Nephron (organoid): ENCODE data around the gene GUK1.

Experiments used
- H3K27ac Mint-ChIP-seq, 3 experiments: 2 replicates each; pipeline ENCODE4 v1.8.0; 2020; ENCODE audit warnings: mixed read lengths in 3 of 3, mild to moderate bottlenecking in 2 of 3, moderate library complexity in 1 of 3
- H3K27me3 Mint-ChIP-seq: 2 replicates; pipeline ENCODE4 v1.8.0; 2021; ENCODE audit warnings: low read depth, mild to moderate bottlenecking, moderate library complexity, mixed read lengths
- H3K36me3 Mint-ChIP-seq: 2 replicates; pipeline ENCODE4 v1.8.0; 2020; ENCODE audit warnings: low read depth, mixed read lengths
- H3K4me1 Mint-ChIP-seq: 2 replicates; pipeline ENCODE4 v1.8.0; 2020; ENCODE audit warnings: mixed read lengths
- H3K4me3 Mint-ChIP-seq, 3 experiments: 2 replicates each; pipeline ENCODE4 v1.8.0; 2020; ENCODE audit warnings: mild to moderate bottlenecking in 3 of 3, mixed read lengths in 3 of 3, moderate library complexity in 2 of 3
- H3K9me3 Mint-ChIP-seq: 2 replicates; pipeline ENCODE4 v1.8.0; 2020; ENCODE audit warnings: mixed read lengths
- CTCF ChIP-seq, 3 experiments: fragments of 200-600 bp; sonication (generic); IDR thresholded peaks; one replicate each; pipeline ENCODE4 v1.5.0; 2021; ENCODE audit warnings: antibody characterized with exemption in 3 of 3; ENCODE audit not compliant: unreplicated experiment in 3 of 3

GUK1 gene

GRCh38 chr1:228190778-228191177, 50.7 kb downstream of the GUK1 start:
- Mint-ChIP-seq H3K27me3 (no peaks in the 10 kb centered on the region), H3K27ac (no peak overlapping the region)

GRCh38 chr1:228194436-228194835, 54.4 kb downstream of the GUK1 start:
- no peak for TF ChIP-seq CTCF (IDR thresholded peaks at IDR 0.05; ENCODE audit: unreplicated experiment in 3 of 3)
- H3K4me1 Mint-ChIP-seq, result no peaks in the 10 kb centered on the region
- H3K27me3 Mint-ChIP-seq, result no peaks in the 10 kb centered on the region
- no peak overlapping the region for H3K4me3 Mint-ChIP-seq
- no peak overlapping the region for H3K27ac Mint-ChIP-seq
- peaks cover 19% of the 10 kb centered on the region for H3K36me3 Mint-ChIP-seq
- H3K9me3 Mint-ChIP-seq, result peaks cover 17% of the 10 kb centered on the region

More at GRCh38 chr1:228190778-228191177, 50.7 kb downstream of the GUK1 start:
- H3K4me3 Mint-ChIP-seq, result no peak overlapping the region
- TF ChIP-seq CTCF (IDR thresholded peaks at IDR 0.05; ENCODE audit: unreplicated experiment in 3 of 3), result no peak
- peaks cover 9% of the 10 kb centered on the region for H3K36me3 Mint-ChIP-seq
- peaks cover 16% of the 10 kb centered on the region for H3K9me3 Mint-ChIP-seq
- H3K4me1 Mint-ChIP-seq, result no peaks in the 10 kb centered on the region

GRCh38 chr1:228194921-228195812, 55.1 kb downstream of the GUK1 start:
- no peaks in the 10 kb centered on the region for H3K4me1 Mint-ChIP-seq
- H3K9me3 Mint-ChIP-seq, result peaks cover 19% of the 10 kb centered on the region
- no peaks in the 10 kb centered on the region for H3K27me3 Mint-ChIP-seq
- H3K4me3 Mint-ChIP-seq, result no peak overlapping the region
- H3K27ac Mint-ChIP-seq, result no peak overlapping the region
- no peak for TF ChIP-seq CTCF (IDR thresholded peaks at IDR 0.05; ENCODE audit: unreplicated experiment in 3 of 3)
- H3K36me3 Mint-ChIP-seq, result peaks cover 24% of the 10 kb centered on the region

- H3K36me3 Mint-ChIP-seq, result peaks cover 32% of the 10 kb centered on the region
- no peaks in the 10 kb centered on the region for H3K4me1 Mint-ChIP-seq
- H3K27ac Mint-ChIP-seq, result no peak overlapping the region
- no peak for TF ChIP-seq CTCF (IDR thresholded peaks at IDR 0.05; ENCODE audit: unreplicated experiment in 3 of 3)
- no peak overlapping the region for H3K4me3 Mint-ChIP-seq
- peaks cover 29% of the 10 kb centered on the region for H3K9me3 Mint-ChIP-seq
- H3K27me3 Mint-ChIP-seq, result no peaks in the 10 kb centered on the region
Observed at GRCh38 chr1:228197555-228198147, 57.6 kb downstream of the GUK1 start.
